Endothelial cell of umbilical vein (primary cell): ENCODE data around the gene CNR2.
"Not testable (repeated sequence)": the region's sequence is repeated elsewhere in the genome, so short reads cannot be mapped to it uniquely, and the experiment has no call there.

Source experiments
- MYC ChIP-seq: IDR thresholded peaks from one replicate; pipeline ENCODE4 v1.6.1; 2011; ENCODE audit warnings: mild to moderate bottlenecking, low read depth, low read length
- TF ChIP-seq, protein P1 (sequence below), 2 donors: IDR thresholded peaks; 1 replicate in 1 of 2; 2 replicates in 1 of 2; pipeline ENCODE4 v1.5.1; 2011; ENCODE audit warnings: low read length in 2 of 2, mild to moderate bottlenecking in 2 of 2, moderate library complexity in 2 of 2, control low read depth in 1 of 2, inconsistent platforms in 1 of 2, low read depth in 1 of 2; ENCODE audit not compliant: insufficient read depth in 1 of 2; ENCODE audit errors: extremely low read depth in 1 of 2

DNA sequence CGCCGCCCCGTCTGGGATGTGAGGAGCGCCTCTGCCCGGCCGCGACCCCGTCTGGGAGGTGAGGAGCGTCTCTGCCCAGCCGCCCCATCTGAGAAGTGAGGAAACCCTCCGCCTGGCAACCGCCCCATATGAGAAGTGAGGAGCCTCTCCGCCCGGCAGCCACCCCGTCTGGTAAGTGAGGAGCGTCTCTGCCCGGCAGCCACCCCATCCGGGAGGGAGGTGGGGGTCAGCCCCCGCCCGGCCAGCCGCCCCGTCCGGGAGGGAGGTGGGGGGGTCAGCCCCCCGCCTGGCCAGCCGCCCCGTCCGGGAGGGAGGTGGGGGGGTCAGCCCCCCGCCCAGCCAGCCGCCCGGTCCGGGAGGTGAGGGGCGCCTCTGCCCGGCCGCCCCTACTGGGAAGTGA is 60.0 kb downstream of the CNR2 start:
- TF ChIP-seq, protein P1, sequence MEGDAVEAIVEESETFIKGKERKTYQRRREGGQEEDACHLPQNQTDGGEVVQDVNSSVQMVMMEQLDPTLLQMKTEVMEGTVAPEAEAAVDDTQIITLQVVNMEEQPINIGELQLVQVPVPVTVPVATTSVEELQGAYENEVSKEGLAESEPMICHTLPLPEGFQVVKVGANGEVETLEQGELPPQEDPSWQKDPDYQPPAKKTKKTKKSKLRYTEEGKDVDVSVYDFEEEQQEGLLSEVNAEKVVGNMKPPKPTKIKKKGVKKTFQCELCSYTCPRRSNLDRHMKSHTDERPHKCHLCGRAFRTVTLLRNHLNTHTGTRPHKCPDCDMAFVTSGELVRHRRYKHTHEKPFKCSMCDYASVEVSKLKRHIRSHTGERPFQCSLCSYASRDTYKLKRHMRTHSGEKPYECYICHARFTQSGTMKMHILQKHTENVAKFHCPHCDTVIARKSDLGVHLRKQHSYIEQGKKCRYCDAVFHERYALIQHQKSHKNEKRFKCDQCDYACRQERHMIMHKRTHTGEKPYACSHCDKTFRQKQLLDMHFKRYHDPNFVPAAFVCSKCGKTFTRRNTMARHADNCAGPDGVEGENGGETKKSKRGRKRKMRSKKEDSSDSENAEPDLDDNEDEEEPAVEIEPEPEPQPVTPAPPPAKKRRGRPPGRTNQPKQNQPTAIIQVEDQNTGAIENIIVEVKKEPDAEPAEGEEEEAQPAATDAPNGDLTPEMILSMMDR (IDR thresholded peaks at IDR 0.05; ENCODE audit: extremely low read depth in 1 of 2, insufficient read depth in 1 of 2, low read depth in 1 of 2, low read length in 2 of 2): not testable (repeated sequence)
- not testable (repeated sequence) for TF ChIP-seq MYC
